ENCODE data around the gene CCNY.

Gene CCNY

DNA sequence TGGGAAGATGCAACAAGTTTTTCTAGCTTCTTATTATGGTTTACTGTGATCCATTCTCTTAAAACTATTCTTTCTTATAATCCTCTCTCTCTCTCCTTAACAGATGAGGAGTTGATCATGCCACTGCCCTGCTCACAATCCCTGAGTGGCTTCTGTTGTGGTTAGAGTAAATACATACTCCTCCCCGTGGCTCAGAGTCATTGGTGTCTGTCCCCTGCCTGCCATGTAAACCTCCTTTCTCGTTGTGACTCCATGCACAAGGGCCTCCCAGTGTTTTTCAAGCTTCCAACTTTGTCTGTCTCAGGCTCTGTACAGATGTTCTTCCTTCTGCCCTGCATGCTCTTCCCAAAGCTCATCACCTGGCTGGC lies 20.4 kb downstream of the CCNY start:
- DNase-seq: no peak

DNA sequence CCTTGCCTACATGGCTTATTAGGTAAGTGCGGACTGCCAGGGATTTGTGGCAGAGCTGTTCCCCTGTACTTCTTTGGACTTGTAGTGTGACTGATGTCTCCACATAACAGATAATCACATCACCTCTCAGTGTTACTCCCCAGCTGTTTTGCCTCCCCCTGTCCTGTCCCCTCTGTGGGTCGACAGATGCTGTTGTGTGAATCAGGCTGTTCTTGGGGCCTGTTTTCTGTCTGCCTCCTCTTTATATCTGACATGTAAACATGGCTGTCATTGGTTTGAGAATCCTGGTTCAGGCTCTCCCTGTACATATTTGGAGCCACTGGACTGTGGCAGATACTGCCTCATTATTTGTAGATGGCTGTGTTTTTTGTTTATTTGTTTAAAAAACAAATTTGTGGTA lies 22.7 kb downstream of the CCNY start:
- DNase-seq: no peak

DNA sequence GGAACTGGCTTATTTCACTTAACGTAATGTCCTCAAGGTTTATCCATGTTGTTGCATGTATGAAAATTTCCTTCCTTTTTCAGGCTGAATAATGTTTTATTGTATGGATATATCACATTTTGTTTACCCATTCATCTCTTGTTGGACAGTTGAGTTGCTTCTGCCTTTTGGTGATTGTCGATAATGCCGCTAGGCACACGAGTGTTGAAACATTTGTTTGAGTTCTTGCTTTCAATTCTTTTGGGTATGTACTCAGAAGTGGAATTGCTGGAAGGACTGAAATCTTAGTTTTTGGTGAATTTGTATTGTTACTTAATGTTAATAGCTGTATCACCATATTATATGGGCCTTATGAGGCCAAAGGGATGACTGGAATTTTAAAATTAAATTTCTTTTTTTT lies 23.6 kb downstream of the CCNY start:
- no peak for DNase-seq

DNA sequence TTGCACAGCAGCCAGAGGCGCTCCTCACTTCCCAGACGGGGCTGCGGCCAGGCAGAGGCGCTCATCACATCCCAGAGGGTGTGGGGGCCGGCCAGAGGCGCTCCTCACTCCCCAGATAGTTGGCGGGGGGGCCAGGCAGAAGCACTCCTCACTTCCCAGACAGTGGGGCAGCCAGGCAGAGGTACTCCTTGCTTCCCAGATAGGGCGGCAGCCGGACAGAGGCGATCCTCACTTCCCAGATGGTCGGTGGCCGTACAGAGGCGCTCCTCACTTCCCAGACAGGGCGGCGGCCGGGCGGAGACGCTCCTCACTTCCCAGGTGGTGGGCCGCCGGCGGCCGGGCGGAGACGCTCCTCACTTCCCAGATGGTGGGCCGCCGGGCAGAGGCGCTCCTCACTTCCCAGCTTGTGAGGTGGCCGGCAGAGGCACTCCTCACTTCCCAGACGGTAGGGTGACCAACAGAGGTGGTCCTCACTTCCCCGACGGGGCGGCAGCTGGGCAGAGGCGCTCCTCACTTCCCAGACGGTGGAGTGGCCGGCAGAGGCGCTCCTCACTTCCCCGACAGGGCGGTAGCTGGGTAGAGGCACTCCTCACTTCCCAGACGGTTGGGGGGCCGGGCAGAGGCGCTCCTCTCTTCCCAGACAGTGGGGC lies 26.5 kb downstream of the CCNY start:
- DNase-seq: no peak

DNA sequence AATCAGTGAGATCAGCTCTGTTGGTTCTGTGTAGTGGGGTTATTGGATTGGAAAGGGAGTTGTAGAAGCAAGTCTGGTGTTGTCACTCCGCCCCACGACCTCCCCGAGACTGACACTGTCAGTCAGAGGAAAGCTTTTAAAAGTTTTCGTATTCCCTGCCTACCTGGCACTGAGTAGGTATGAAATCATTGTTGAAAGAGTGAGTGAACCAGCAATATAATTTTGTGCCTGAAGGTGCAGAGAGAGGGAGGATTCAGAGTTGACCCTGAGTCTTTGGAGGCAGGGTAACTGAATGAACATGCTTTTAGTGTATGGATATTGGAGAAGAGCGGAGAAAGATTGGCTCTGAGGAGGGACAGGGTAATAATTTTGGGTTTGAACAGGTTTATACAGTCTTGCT lies 27.3 kb downstream of the CCNY start:
- no peak for DNase-seq

DNA sequence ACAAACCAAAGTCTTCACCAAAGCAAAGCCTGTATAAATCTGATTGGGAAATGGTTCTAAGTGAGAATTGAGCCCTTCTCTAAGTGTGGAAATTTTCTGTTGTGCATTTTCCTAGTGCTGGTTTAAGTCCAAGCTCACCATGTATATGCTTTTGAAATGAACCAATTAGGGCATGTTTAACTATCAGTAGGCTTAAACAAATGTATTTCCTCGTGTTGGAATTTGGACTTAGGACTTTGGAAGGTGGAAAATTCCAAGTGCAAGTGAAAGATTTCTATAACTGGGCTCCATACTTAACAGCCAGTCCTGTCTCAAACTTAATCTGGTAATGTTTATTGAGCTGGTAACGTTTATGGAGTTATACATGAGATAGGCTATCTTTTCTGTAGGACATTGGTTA lies 28.5 kb downstream of the CCNY start:
- no peak for DNase-seq

DNA sequence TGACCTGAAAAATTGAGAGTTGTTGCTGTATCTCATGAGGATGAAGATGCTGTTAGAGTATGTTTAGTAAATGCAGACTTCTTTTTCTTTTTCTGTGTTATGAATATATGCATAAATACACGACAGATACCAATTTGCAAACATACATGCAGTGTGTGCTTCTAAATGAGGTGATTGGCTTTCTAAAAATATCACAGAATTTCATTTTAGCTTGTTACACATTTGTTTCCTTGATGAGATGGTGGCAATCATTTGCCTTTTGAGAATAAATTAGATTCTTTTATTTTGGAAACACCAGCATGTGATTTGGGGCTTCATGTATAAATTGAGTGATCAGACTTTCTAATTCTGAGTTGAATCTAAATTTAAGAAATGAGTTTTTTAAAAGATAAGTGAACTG lies 29.7 kb downstream of the CCNY start:
- DNase-seq: no peak

DNA sequence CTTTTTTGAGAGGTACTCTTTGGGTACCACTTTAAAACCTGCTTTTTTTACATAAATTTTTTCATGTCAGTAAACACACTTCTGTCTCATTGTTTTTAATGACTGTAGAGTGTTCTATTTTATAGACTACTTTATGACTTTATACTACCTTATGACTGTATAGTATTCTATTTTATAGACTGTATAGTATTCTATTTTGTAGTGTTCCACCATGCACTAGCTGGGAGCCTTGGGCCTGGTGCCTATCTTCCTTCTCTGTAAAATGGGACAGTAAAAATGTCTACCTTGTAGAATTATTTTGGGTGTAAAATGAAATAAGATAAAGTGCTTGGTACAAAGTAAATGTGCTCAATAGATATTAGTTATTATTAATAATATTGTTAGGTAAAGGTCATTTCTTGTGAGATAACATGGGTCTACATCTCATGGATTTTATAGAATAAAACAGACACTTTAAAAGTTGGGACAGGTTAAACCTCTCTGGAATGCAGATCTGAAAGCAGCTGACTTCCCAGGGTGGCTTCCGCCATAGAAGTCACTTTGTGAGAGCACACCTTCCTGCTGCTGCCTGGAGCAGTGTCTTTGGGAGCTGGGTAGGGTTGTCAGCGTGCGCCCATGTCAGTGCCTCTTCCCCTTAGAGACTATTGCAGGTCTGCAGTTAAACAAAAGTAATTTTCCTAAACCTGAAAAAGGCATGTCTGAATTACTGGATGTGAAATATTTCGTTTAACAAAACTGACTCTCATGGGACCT lies 31.0 kb downstream of the CCNY start:
- DNase-seq: no peak

DNA sequence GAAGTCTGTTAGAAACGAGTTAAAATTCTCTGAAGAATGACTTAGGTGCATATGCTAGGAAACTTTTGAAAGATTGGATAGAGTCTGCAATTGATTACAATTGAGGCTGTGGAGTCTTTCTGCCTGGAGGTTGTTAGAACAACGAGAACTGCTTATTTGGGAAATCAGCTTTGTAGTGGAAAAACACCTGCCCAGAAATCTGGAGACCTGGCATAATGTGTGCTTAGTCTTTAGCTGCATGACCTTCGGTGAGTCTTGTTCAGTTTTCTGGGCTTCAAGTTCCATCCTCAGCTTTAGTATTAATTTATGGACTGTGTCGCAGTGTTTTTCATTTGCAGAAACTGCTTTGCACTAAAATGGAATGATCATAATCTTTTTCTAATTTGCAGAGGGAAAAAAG lies 31.7 kb downstream of the CCNY start:
- no peak for DNase-seq

DNA sequence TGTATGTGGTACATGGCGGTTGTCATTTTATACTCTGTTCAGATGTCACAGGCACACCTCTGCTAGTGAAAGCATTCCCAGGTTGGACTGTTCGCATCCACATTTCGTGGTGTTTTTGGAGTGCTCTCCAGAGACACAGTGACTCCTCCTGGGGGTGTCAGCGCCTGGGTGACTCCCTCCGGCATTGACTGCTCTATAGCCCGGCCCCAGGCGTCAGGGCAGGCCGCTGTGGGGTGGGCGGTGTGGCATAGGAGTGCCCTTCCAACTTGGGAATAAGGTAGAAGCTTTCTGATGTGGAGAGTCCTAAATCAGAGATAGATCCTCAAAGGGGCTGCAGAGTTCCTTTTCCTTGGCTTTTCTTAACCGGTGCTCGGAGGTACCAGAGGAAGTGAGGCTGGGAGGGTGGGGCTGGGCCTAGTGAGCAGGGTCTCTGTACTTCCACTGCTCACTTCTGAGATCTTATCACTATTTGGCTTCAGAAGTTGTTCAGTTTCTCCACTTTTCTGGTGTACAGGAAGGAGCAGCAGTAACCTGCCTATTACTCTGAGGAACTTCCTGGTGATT lies 32.3 kb downstream of the CCNY start:
- no peak for DNase-seq

DNA sequence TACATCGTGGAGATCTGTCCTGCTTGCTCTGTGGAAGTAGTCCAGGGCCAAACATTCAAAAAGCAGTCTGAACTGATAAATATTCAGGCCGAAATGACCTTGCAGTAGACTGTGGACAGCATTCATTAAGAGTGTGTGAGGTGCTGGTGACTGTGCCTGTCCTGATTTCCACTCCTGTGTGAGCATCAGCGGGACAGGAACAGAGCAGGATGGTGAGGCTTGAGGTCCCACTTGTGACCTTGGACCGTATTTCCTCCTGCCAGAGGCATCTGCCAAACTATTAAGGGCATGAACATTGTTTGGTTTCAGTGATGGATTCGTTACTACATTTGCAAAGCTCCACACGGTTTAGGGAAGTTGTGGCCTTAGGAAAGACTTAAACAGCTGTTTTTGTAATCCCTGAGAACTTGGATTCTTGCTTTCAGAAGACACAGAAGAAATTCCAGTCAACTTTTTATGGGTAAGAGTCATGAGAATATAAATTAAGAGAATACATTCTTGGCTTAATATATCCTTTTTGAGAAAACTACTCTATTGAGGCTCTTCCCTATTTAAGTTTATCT lies 32.8 kb downstream of the CCNY start:
- DNase-seq: no peak

DNA sequence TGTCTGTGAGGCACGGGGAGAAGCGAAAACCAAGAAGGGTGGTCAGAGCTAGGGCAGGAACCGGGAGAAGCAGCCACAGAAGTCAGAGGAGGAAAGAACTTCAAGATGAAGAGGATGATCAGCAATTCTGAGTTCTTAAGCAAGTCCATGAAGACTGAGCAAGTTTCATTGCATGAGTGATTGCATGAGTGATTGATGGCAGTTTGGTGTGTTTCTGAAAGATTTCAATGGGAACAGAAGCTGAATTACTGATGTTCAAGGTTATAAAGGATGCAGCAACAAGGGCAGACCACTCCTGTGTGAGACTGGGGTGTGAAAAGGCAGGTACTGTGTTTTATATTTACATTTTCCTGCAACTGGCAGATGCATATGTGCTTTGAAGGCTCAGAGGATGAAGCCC lies 35.4 kb downstream of the CCNY start:
- DNase-seq: no peak

DNA sequence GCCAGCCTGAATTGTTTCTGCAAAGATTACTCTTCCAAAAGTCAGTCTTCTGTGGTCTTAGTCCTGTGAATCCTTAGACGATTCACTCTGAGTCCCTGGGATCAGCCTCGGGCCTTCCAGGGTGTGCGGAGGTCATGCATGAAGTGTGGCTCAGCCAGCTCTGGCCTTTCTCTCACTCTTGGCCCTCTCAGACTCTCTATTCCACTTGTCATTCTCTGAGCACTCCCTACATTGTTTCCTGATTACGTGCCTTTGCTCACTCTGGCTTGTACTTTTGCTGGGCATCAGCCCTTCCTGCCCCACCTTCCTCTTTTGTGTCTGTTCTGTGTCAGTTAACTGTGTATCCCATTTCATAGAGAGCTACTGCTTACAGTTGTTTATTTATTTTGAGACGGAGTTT lies 36.0 kb downstream of the CCNY start:
- no peak for DNase-seq

DNA sequence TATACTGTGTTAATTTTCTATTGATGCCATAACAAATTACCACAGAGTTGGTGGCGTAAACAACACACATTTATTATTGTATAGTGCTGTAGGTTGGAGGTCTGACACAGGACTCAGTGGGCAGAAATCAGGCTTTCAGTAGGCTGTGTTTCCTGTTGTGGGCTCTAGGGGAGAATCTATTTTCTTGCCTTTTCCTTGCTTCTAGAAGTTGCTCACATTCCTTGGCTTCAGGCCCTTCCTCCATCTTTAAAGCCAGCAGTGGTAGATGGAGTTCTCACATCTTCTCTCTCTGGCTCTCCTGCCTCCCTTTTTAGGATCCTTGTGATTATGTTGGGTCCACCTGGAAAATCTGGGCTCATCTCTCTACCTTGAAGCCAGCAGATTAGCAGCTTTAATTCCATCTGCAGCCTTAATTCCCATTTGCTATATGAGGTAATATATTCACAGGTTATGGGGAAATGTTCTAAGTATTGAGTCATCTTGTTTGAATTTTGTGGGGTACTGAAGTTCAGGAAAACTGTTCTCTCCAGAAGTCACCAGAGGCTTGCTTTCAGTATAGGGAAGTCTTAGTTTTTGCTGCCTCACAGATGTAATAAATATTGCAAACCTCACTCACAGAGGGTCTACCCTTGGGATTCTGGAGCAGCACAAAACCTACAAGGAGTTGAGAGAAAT lies 38.9 kb downstream of the CCNY start:
- no peak for DNase-seq

DNA sequence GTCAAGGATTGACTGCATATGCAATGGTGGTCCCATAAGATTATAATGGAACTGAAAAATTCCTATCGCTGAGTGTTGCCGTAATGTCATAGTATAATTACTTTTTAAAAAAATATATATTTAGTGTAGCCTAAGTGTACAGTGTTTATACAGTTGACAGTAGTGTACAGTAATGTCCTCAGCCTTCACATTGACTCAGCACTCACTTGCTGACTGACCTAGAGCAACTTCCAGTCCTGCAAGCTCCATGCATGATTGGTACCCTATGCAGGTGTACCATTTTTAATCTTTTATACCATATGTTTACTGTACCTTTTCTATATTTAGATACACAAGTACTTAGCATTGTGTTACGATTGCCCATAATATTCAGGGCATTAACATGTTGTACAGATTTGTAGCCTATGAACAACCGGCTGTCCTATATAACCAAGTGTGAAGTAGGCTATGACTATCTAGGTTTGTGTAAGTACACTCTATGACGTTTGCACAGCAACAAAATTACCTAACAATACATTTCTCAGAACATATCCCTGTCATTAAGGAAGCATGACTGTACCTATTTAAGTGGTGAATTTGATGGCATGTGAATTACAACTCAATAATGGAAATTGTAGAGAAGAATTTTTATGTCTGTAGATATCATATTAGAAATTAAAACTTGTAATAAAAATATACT lies 40.9 kb downstream of the CCNY start:
- DNase-seq: no peak

DNA sequence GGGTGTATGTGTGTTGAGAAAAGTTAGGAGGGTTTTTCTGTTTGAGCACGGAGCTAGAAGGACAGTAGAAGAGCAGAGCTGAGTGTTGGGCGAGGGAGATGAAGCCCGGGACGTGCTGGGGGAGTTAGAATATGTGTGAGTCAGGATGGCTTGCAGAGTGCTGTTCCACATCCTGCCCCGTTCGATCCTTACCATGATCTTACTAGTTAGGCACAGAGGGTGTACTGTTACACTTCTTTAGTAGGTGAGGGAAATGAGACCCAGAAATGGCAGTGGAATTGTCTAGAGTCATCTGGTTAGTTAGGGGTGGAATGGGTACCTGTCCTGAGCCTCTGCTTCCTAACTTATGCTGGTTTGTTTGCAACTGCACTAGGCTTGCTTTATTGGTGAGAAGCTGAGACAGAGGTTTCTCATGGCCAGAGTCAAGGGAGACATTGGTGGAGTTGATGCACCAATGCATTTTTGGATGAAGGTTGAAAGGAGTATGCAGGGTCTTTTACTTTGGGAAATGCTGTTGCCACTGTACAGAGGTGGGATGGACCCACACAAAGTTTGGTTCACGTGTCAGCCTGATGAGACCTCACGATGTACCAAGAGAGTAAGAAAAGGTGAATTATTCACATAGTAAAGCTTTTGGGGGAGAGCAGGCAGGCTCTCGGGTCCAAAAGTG lies 42.4 kb downstream of the CCNY start:
- DNase-seq: no peak

DNA sequence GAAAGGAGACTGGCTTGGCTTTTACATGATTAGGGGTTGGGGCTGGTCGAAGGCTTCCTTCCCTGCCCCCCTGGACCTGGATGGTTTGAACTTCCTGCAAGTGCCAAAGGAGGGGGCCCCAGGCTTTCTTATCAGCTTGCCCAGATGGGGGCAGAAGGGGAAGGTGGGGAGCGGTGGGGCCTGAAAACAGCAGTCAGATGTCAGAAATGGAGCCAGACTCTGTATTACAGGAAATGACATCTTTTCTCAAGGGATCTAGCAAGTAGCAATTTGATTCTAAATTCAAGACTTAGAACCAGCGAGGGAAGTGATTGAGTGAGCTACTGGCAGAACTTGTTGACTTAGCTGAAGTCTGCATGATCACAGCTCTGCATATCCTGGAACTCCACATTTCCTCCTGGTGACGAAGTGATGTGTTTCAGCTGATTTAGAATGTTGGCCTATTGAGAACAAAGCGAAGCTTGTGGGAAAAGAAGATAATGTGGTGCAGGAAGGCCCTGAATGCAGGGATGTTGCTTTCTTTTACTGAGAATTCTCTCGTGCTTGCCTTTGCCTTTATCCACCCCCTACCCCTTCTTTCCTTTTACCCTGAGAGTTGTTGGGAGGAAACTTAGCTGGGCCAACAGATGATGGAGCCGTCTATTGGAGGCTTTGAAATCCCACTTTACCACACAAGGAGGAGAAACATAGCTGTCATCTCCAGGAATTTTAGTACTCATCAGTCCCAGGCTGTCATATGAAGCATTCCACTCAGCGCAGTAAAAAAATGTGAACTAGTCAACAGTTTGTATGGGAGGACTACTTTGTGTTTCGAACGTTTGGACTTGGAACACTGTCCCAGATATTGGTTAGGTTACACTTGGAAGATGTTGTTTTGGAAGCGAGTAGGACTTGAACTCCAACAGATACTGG lies 43.2 kb downstream of the CCNY start:
- no peak for DNase-seq

DNA sequence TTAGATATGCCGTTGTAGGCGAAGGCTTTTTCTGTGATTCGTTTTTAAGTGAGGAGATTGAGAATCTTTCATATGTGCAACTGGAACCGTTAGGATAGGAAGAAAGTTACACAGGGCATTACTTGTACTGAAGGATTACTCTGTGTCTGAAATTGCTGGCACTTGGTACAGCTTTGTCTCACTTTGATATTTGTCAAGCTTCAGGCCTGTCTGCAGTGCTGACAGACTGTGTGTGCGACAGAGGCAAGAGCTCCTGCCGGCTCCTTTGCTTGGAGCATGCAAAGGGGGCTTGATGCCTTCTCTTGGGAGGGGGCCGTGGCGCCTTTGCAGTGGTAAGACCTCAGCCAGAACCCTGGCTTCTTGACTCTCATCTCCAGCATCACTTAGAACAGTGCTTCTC lies 45.8 kb downstream of the CCNY start:
- no peak for DNase-seq

DNA sequence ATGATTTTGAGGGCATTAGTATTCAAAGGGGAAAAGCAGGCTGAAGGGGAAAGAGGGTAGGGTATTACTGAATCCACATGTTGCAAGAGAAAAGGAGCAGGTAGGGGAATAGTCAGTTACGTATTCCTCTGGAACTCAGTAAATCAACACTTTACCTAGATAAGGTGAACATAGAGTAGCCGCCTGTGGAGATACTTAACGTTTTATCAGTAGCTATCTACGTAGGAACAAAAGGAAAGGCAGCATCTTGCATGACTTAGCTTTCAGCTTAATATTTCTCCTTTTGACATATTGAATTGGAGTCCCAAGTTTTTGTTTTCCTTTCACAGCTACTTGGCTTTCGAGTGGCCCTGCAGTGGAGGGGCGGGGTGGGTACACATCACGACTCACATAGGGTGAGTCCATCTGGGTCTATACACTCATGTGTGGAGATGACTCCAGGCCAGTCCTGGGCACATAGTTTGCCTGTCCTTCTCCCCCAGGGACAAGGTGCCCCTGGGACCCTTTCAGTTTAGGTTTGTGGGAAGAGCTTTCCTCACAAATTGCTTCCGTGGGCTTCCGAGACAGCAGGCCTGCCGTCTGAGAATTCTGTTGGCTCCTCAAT lies 48.1 kb downstream of the CCNY start:
- no peak for DNase-seq

DNA sequence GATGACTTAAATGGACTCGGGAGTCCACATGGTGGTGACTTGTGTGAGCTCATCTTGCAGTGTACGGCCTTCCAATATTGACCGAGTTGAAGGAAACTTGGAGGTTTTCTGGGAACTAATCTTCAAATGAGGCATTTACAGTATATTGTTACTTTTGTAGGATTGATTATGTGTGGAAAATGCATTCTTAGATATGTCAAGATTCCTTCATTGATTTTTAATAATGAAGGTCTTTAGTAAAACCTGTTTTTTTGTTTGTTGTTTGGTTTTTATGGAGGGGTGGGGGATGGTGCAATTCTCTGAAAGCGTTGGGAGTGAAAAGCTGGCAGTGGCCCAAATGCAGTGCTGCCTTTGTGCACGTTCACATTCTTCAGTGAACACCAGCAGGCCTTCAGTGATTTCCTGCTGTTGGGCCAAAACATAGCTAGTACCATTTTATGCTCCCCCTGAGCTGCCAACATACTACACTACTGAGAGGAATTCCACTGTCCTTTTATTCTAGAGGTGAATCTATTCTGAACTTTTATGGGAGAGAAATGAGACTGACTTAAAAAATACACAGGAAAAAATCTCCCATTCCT lies 50.4 kb downstream of the CCNY start:
- no peak for DNase-seq

DNA sequence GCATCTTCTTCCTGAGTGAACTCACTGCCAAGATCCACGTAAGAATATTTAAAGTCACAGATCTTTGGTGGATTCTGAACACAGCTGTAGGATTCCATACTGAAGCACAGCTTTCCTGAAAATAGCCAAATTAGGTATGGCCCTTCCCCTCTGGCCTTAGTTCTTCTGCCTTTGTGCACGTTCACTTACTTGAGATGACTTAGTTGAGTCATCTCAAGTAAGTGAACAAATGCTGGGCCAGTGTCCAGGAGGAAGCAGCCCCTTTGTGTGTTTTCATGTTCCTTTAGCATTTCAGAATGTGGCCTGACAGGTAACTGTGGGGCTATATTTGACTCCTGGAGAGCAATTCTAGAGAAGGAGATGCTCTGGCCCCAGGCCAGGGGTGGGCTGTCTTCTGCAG lies 51.5 kb downstream of the CCNY start:
- no peak for DNase-seq

Data from NCI-H446 treated with DMSO at 0.1 percent for 48 hours (cell line).